GM18505 (cell line): ENCODE data around the gene FLAD1.

ENCODE experiments used
- ATAC-seq: cut with Tn5 transposase; IDR thresholded peaks from one replicate; pipeline ENCODE4 v1.9.1; 2021; ENCODE audit not compliant: unreplicated experiment
- POLR2A ChIP-seq: IDR thresholded peaks from 4 replicates; pipeline ENCODE4 v1.6.1; 2011; ENCODE audit warnings: borderline replicate concordance; ENCODE audit not compliant: insufficient read depth, insufficient read length; ENCODE audit errors: extremely low read depth

FLAD1 gene

DNA sequence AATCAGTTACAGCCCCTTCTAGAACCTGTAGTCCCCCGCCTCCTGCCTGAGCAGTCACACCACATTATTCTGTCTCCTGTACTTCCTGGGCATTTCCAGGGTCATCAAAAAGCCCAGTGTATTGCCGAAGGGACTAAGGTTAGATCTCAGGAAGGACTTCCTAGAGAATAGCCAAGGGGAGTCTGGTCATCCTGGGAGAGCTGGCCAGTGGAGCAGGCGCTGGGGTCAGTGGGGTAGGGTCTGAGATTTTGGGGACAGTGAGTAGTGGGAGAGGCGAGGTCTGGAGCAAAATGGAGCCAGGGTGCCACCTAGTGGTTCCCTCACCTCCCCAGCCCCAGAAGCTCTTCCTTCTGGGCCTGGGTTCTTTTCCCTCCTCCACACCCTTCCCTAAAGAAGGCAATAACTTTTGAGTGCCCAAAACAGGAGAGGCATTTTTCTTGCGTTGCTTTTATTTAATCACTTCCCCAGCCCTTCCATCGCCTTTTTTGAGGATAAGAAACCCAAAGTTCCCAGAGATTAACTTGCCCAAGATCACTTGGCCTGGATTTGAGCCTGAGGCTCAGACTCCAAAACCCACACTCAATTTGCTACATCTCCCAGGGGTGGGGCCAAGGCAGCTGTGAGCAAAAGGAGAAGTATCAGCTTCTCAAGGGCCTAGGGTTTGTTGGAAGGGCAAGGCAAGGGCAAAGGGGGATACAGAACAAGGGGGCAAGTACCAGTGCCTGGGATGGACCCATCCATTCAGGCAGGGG is 39.3 kb upstream of the FLAD1 start:
- no peak for ATAC-seq
- TF ChIP-seq POLR2A: no peak

DNA sequence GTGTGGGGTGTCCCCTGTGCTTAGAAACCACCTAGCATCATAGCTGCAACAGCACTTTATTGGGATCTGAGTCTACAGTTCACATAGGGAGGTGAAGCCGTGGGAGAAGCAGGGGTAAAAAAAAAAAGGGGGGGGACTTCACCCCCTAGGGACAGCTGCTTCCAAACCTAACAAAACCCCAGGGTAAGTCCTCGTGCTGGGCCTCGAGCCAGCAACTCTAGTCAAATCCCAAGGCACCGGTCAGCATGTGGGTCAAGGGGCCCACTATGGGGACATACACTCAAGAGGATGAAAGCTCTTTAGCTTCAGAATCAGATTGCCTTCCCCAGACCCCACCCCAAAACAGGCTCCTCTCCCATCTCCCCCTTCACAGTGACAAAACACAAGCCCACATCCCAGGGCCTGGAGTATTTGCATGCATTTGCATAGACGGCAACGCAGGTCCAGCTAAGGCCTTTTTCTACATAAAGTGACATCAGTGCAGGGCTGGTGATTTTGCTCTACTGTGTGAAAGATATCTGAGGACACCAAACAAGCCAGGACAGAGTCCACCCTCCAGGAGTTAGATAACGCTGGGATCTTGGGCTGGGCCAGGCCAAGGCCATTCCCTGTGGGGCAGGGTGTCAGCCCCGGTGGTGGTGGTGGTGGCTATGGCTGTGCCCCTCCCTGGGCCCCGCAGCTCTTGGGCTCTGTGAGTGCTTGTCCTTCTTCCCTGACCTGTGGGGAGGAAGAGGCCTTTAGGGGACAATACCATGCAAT is 38.6 kb upstream of the FLAD1 start:
- no peak for TF ChIP-seq POLR2A
- ATAC-seq: no peak

DNA sequence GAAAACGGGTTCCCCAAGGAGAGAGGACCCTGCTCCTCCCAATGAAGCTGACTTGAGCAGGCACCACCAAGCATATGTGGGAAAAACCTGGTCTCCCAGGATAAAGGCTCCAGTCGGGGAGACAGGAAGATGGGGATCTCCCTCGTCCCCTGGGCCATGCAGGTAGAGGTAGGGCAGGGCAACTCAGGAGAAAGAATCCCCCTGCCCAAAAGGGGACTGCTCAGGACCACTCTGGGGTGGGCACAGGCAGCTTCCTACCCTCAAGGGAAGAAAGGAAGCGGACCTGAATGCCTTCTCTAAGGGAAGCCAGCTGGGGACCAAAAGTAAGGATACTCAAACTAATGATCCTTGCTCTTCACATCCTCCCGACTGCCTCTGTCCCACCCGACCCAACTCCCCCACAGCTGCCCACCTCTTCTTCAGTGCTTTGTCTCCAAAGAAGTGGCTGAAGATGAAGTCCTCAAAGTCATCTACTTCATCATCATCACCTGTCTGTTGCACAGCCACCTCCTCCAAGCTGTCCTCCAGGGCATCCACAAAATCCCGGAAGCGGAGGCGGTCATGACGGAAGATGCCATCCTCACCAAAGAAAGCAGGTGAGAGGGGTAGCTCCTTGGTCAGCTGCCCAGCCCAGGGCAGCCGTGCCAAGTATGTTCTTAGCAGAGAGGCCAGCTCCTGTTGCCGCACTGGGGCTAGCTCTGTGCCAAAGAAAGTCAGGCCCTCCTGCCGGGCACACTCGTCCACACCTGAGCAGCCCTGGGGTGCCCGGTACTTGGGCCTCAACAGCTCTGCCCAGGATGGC is 37.8 kb upstream of the FLAD1 start:
- no peak for ATAC-seq
- no peak for TF ChIP-seq POLR2A

DNA sequence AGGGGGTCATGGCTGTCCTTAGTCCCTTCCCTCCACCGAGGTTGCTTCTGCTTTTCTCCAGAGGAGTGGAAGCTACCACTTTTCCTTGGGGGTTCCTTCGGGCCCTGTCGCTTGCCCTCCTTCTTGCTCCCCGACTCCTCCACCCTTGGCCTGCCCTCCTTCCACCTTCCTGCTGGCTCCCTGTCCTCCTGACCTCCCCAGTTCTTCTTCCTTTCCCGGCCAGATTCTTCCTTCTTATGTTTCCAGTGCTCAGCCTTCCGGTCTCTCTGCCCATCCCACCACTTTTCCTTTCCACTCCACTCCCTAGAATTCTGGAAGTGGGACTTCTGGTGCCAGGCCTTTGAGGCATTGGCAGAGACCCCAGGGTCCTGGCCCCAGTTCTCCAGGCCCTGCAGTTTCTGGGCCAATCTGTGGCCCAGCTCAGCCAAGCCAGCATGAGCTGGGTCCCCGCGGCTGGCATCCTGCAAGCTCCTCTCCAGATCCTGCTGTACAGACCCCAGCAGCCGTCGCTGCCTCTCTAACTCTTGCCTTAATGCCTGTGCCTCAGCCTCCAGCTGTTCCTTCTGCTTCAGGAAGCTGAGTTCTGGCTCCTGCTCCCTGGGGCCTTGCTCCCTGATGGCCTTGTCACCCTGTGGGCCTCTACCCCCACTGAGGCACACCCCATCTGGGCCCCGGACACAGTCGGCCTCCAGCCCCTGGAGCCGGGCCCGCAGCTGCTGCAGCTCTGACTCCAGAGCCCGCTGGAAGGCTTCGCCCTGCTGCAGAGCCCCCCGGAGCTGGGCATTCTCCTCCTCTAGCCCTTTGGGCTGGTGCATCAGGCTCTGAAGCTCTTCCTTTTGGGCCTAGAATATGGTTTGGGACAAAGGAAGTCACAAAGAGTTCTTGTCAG is 36.9 kb upstream of the FLAD1 start:
- TF ChIP-seq POLR2A: no peak
- no peak for ATAC-seq

DNA sequence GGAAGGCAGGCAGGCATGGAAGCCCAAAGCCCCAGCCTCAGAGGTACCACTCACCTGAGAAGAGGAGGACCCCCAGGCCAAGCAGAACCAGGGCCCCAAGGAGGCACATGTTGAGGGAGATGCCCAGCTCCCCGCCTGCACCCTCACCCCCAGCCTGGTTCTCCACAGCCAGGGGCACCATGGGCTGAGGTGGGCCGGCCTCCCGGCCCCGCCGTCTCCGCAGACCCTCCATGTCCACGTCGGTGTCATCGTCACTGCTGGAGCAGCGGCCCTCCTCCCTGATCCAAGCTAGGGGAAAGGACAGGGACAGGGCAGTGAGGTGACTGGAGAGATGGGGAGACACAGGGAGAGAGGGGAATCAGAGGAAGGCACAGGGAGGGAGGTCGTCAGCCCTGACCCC is 35.1 kb upstream of the FLAD1 start:
- no peak for ATAC-seq

GRCh38 chr1:154951901-154952657 is 31.1 kb upstream of the FLAD1 start:
- no peak for TF ChIP-seq POLR2A
- no peak for ATAC-seq

More for the DNA sequence above, 35.1 kb upstream of the FLAD1 start:
- TF ChIP-seq POLR2A: peak; percentile 5

DNA sequence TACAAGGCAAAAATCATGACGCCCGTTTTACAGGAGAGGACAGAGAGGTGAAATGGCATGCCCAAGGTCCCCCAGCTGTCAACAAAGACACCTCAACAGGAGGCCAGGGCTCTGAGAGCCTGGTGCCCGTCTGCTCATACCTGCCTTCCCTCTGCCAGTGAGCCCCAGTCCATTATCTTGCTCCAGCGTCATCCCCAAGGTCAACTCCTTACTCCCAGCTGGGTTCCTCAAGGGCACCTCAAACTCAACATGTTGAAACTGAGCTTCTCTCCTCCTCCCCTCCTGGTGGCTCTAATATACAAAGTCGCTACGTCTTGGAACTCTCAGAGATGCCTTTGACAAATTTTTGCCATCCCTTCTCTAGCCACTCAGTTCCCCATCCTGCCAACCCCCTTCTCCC is 30.5 kb upstream of the FLAD1 start:
- TF ChIP-seq POLR2A: no peak
- no peak for ATAC-seq

GRCh38 chr1:154953611-154954038 is 29.5 kb upstream of the FLAD1 start:
- ATAC-seq: no peak
- TF ChIP-seq POLR2A: no peak

- TF ChIP-seq POLR2A: no peak
Observed at GRCh38 chr1:154954541-154954940, 28.6 kb upstream of the FLAD1 start.

GRCh38 chr1:154955039-154955717 is 28.0 kb upstream of the FLAD1 start:
- no peak for TF ChIP-seq POLR2A
- ATAC-seq: peak; percentile 45

More at GRCh38 chr1:154954541-154954940, 28.6 kb upstream of the FLAD1 start:
- no peak for ATAC-seq

DNA sequence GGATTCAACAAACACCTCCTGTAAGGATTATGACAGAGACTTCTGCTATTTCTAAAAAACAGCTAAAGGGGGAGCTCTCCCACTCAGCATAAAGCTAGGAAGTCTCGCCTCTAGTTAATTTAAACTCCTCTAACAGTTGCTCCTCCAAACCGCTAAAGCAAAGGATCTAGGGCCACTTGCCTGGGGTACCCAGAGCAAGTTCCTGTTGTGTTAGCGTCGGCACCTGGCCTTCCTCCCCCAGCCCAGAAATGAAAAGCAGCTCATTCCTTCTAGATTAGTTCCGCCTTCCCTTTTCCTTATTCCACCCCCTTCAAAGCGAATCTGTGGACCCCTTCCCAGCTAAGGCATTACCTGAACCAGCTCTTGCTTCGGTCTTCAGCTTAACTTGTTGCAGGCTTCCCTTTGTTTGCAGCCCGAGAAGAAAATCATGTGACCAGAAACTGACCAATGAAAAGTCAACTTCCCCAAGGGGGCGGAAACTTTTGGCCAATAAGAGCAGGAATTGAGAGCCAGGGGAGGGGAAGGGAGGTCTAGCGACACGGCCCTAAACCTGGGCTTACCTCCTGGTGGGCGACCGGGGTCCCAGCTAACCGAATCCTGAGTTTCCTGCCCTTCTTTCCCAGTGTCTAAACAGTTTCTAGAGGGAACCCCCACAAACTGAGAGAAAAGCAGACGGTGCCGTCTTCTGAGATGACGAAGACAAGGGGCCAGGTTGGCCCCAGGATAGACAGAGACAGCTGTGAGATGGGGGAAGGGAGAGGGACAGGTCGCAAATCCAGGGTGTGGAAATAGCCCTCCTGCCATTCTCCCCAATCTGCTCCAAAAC is 27.2 kb upstream of the FLAD1 start, which contains the start of gene PBXIP1:
TSS of gene PBXIP1 (minus strand) at position 382 of the 826 bp plus-strand sequence. CDS start 2,378 bp downstream, outside the sequence.
- ATAC-seq: peak; percentile 53

GRCh38 chr1:154956544-154956941 is 26.6 kb upstream of the FLAD1 start:
- no peak for ATAC-seq
- TF ChIP-seq POLR2A: no peak

More for the DNA sequence above, 27.2 kb upstream of the FLAD1 start, which contains the start of gene PBXIP1:
- peak; percentile 10 for TF ChIP-seq POLR2A
